Endometrial microvascular endothelial cells (primary cell): ENCODE results near the gene WBP1. TPM values are rescaled to one million over a fixed set of nuclear protein-coding genes. Genes with fewer than 3 reads are reported as not detected.
"Not testable (repeated sequence)": the region's sequence is repeated elsewhere in the genome, so short reads cannot be mapped to it uniquely, and the experiment has no call there.

ENCODE experiments used
- in situ Hi-C: cut with HindIII; loops from 2 replicates; pipeline ENCODE4 v1.10.0; 2017; ENCODE audit warnings: low sequenced_read_pairs, low pct_unique_long_range_greater_than_20kb; ENCODE audit errors: inconsistent ontology term
- total RNA-seq: library from RNA; depleted of rRNA; stranded (reverse); fragments of >200 nt; gene quantifications from one replicate; pipeline ENCODE4 v1.2.3, GENCODE V29; 2015; ENCODE audit errors: inconsistent ontology term

WBP1 gene
- total RNA-seq, 1 donor from 2014 or later: 40.0 TPM

GRCh38 chr2:74472086-74472944 is 14.1 kb downstream of the WBP1 start, which contains the start of gene MRPL53:
MRPL53 (minus strand) TSS chr2:74472680; CDS start chr2:74472660, 20 bp downstream.
- in situ Hi-C loops: no loop called here

- in situ Hi-C loops: no loop called here
Measured at GRCh38 chr2:74472945-74473258, 14.7 kb downstream of the WBP1 start.

- in situ Hi-C loops: no loop called here
Measured at GRCh38 chr2:74474481-74474880, 16.2 kb downstream of the WBP1 start.

GRCh38 chr2:74474899-74475298 is 16.7 kb downstream of the WBP1 start:
- in situ Hi-C loops: no loop called here

- in situ Hi-C loops: no loop called here
Measured at GRCh38 chr2:74481431-74481830, 23.2 kb downstream of the WBP1 start.

- in situ Hi-C loops: no loop called here
Measured at GRCh38 chr2:74481961-74482800, 23.9 kb downstream of the WBP1 start.

GRCh38 chr2:74482801-74483674 is 24.8 kb downstream of the WBP1 start, which contains the start of the genes CCDC142 and TTC31:
CCDC142 (minus strand) TSS chr2:74482998; CDS start chr2:74482837, 161 bp downstream.
TTC31 (plus strand) TSS chr2:74483081; CDS start chr2:74483096, 15 bp downstream.
- in situ Hi-C loops: no loop called here

GRCh38 chr2:74483675-74484164 is 25.5 kb downstream of the WBP1 start:
- in situ Hi-C loops: not testable (repeated sequence)

GRCh38 chr2:74486141-74486540 is 27.9 kb downstream of the WBP1 start:
- in situ Hi-C loops: no loop called here

GRCh38 chr2:74488643-74489481 is 30.6 kb downstream of the WBP1 start:
- in situ Hi-C loops: no loop called here

- in situ Hi-C loops: no loop called here
Measured at GRCh38 chr2:74489906-74490305, 31.7 kb downstream of the WBP1 start.

- in situ Hi-C loops: no loop called here
Measured at GRCh38 chr2:74491648-74492544, 33.7 kb downstream of the WBP1 start.

GRCh38 chr2:74493546-74493945 is 35.3 kb downstream of the WBP1 start:
- in situ Hi-C loops: no loop called here

- in situ Hi-C loops: no loop called here
Measured at GRCh38 chr2:74495440-74495839, 37.2 kb downstream of the WBP1 start.

- in situ Hi-C loops: no loop called here
Measured at GRCh38 chr2:74496997-74497776, 38.9 kb downstream of the WBP1 start.

- in situ Hi-C loops: no loop called here
Measured at GRCh38 chr2:74497777-74498499, 39.7 kb downstream of the WBP1 start.
